C4-2B (cell line): ENCODE measurements around the gene OLFML3.
"Not testable (repeated sequence)": the region's sequence is repeated elsewhere in the genome, so short reads cannot be mapped to it uniquely, and the experiment has no call there.

Source experiments
- H3K27ac ChIP-seq: fragments of 450-650 bp; 2 replicates; pipeline ENCODE4 v1.5.1; 2017
- ZFX ChIP-seq: fragments of 450-650 bp; IDR thresholded peaks from 2 replicates; pipeline ENCODE4 v1.6.1; 2017
- TF ChIP-seq, protein P1 (sequence below): fragments of 450-650 bp; conservative IDR thresholded peaks from 2 replicates; pipeline ENCODE4 v1.5.1; 2017; ENCODE audit warnings: mild to moderate bottlenecking

The OLFML3 gene

DNA sequence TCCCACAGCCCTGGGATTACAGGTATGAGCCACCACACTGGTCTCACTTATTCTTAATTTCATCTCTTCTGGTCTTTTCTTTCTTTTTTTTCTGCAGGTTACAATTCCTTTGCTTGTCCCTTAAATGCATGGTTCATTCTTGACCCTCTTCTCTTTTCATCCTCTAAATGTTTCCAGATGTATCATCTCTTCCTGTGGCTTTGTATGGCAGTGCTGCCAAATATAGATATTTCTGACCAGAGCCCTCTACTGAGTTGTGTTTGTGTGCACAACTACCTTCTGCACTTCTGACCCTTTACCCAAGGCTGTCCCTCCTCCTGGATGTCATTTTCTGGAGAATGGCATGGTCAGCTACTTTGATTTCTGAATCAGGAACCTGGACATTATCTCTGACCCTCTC, 32.5 kb downstream of the OLFML3 start:
- no peak overlapping the region for H3K27ac ChIP-seq
- TF ChIP-seq, protein P1, sequence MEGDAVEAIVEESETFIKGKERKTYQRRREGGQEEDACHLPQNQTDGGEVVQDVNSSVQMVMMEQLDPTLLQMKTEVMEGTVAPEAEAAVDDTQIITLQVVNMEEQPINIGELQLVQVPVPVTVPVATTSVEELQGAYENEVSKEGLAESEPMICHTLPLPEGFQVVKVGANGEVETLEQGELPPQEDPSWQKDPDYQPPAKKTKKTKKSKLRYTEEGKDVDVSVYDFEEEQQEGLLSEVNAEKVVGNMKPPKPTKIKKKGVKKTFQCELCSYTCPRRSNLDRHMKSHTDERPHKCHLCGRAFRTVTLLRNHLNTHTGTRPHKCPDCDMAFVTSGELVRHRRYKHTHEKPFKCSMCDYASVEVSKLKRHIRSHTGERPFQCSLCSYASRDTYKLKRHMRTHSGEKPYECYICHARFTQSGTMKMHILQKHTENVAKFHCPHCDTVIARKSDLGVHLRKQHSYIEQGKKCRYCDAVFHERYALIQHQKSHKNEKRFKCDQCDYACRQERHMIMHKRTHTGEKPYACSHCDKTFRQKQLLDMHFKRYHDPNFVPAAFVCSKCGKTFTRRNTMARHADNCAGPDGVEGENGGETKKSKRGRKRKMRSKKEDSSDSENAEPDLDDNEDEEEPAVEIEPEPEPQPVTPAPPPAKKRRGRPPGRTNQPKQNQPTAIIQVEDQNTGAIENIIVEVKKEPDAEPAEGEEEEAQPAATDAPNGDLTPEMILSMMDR, result no peak
- no peak for TF ChIP-seq ZFX

GRCh38 chr1:114015075-114015474, 35.8 kb downstream of the OLFML3 start:
- no peak overlapping the region for H3K27ac ChIP-seq
- TF ChIP-seq, protein P1, result no peak
- no peak for TF ChIP-seq ZFX

- H3K27ac ChIP-seq, result not testable (repeated sequence)
Observed at GRCh38 chr1:114019724-114020123, 40.5 kb downstream of the OLFML3 start.

- TF ChIP-seq, protein P1, result no peak
- TF ChIP-seq ZFX, result no peak
Observed at GRCh38 chr1:114021665-114022099, 42.4 kb downstream of the OLFML3 start.

GRCh38 chr1:114022877-114023276, 43.6 kb downstream of the OLFML3 start:
- no peak overlapping the region for H3K27ac ChIP-seq
- TF ChIP-seq, protein P1, result no peak
- no peak for TF ChIP-seq ZFX

More at GRCh38 chr1:114021665-114022099, 42.4 kb downstream of the OLFML3 start:
- no peak overlapping the region for H3K27ac ChIP-seq

- TF ChIP-seq ZFX, result no peak
- TF ChIP-seq, protein P1, result no peak
- no peak overlapping the region for H3K27ac ChIP-seq
Observed at GRCh38 chr1:114023377-114023776, 44.1 kb downstream of the OLFML3 start.

DNA sequence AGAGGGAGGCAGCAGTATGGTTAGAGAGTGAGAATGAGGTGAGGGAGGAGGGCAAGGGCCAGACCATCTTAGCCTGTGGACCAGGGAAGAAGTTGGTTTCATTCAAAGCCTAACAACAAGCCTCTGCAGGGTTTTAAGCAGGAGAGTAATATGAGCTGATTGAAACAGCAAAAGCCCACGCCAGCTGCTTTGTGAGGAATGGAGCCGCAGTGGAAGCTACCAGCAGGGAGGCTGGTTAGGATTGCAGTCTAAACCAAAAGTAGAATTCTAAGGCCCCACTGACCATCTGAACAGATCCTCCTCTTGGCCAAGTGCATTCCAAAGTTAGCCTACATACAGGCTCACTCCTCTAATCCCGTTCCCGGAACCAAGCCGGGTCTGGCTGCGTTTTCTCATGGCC, 44.8 kb downstream of the OLFML3 start:
- no peak for TF ChIP-seq ZFX
- TF ChIP-seq, protein P1, result no peak

GRCh38 chr1:114025609-114026401, 46.5 kb downstream of the OLFML3 start:
- no peak overlapping the region for H3K27ac ChIP-seq
- TF ChIP-seq ZFX, result no peak
- TF ChIP-seq, protein P1, result no peak

More for the DNA sequence above, 44.8 kb downstream of the OLFML3 start:
- no peak overlapping the region for H3K27ac ChIP-seq
